Measurements from ENCODE around the gene PRX. TPM values are rescaled to one million over a fixed set of nuclear protein-coding genes. Genes with fewer than 3 reads are reported as not detected.

Gene PRX
- total and polyA plus RNA-seq, 2 experiments from 2014 or later, result 0.54 to 3.8 TPM

DNA sequence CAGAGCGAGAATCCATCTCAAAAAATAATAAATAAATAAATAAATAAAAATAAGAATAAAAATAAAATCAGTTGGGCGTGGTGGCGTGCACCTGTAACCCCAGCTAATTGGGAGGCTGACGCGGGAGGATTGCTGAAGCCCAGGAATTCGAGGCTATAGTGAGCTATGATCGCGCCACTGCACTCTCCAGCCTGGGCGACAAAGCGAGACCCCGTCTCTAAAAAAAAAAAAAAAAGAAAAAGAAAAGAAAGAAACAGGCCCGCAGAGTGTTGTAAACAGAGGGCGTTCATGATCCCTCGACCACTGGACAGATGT is 7.2 kb upstream of the PRX start:
- no peaks in the 10 kb centered on the region for H4K20me1 ChIP-seq (ENCODE audit: insufficient read depth)
- 50 to 53% methylated on average over 14 of the region's 14 CpGs for WGBS, 2 experiments (ENCODE audit: low coverage in 1 of 2, low lambda C conversion rate in 2 of 2, missing lambda C conversion rate in 2 of 2)
- no peaks in the 10 kb centered on the region for H3K9me3 ChIP-seq (ENCODE audit: low read depth)
- peak overlapping the region; percentile 98 for H3K4me2 ChIP-seq (ENCODE audit: unreplicated experiment)
- H3K27me3 ChIP-seq (replicated peaks; ENCODE audit: insufficient read depth), result no peaks in the 10 kb centered on the region
- H3K36me3 ChIP-seq (ENCODE audit: low read depth), result peaks cover 9% of the 10 kb centered on the region; the same call in 1 of the 2 replicates
- peak overlapping the region; percentile 74 for H3K4me3 ChIP-seq
- peak overlapping the region; percentile 79 for H2AFZ ChIP-seq
- in situ Hi-C loops (cut with MboI), result no loop called here
- H3F3A ChIP-seq (ENCODE audit: insufficient read depth), result peaks cover 20% of the 10 kb centered on the region
- peak overlapping the region; percentile 92 for H3K27ac ChIP-seq
- peaks cover 26% of the 10 kb centered on the region for H3K4me1 ChIP-seq (ENCODE audit: insufficient read depth)
- DNase-seq, result no peak
- peaks cover 38% of the 10 kb centered on the region for H3K79me2 ChIP-seq (ENCODE audit: insufficient read depth)
- H3K9ac ChIP-seq, result peak overlapping the region; percentile 86
- H3K9me2 ChIP-seq (ENCODE audit: insufficient read depth), result no peaks in the 10 kb centered on the region
- no peak for TF ChIP-seq EZH2 (IDR thresholded peaks at IDR 0.05; ENCODE audit: insufficient read depth, poor library complexity, severe bottlenecking)
- no peak for TF ChIP-seq EZH2phosphoT487 (IDR thresholded peaks at IDR 0.05; ENCODE audit: insufficient read depth, low read depth)

DNA sequence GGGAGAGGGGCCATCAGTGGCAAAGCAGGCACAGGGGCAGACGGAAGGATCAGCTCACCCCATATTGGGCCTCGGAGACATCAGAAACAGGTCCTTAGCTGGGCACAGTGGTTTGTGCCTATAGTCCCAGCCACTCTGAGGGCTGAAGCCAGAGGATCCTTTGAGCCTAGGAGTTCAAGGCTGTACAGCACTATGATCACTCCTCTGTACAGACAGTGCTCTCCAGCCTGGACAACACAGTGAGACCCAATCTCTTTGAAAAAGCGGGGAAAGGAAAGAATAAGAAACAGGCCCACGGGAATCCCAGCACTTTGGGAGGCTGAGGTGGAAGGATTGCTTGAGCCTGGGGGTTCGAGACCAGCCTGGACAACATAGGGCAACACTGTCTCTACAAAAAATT is 6.6 kb upstream of the PRX start:
- 99% methylated on average over 5 of the region's 5 CpGs for WGBS, 2 experiments (ENCODE audit: low coverage in 1 of 2, low lambda C conversion rate in 2 of 2, missing lambda C conversion rate in 2 of 2)
- DNase-seq, result no peak
- H3K4me1 ChIP-seq (ENCODE audit: insufficient read depth), result peaks cover 26% of the 10 kb centered on the region
- no peaks in the 10 kb centered on the region for H3K27me3 ChIP-seq (replicated peaks; ENCODE audit: insufficient read depth)
- no peak overlapping the region for H3K9ac ChIP-seq
- TF ChIP-seq EZH2 (IDR thresholded peaks at IDR 0.05; ENCODE audit: insufficient read depth, poor library complexity, severe bottlenecking) (no peak), EZH2phosphoT487 (IDR thresholded peaks at IDR 0.05; ENCODE audit: insufficient read depth, low read depth) (no peak)
- peaks cover 9% of the 10 kb centered on the region; the same call in 1 of the 2 replicates for H3K36me3 ChIP-seq (ENCODE audit: low read depth)
- H4K20me1 ChIP-seq (ENCODE audit: insufficient read depth), result no peaks in the 10 kb centered on the region
- H3K4me2 ChIP-seq (ENCODE audit: unreplicated experiment), result no peak overlapping the region
- peaks cover 18% of the 10 kb centered on the region for H3F3A ChIP-seq (ENCODE audit: insufficient read depth)
- H3K27ac ChIP-seq, result no peak overlapping the region
- peaks cover 33% of the 10 kb centered on the region for H3K79me2 ChIP-seq (ENCODE audit: insufficient read depth)
- H3K4me3 ChIP-seq, result no peak overlapping the region
- H3K9me2 ChIP-seq (ENCODE audit: insufficient read depth), result no peaks in the 10 kb centered on the region
- no peak overlapping the region for H2AFZ ChIP-seq
- in situ Hi-C loops (cut with MboI), result no loop called here
- no peaks in the 10 kb centered on the region for H3K9me3 ChIP-seq (ENCODE audit: low read depth)

DNA sequence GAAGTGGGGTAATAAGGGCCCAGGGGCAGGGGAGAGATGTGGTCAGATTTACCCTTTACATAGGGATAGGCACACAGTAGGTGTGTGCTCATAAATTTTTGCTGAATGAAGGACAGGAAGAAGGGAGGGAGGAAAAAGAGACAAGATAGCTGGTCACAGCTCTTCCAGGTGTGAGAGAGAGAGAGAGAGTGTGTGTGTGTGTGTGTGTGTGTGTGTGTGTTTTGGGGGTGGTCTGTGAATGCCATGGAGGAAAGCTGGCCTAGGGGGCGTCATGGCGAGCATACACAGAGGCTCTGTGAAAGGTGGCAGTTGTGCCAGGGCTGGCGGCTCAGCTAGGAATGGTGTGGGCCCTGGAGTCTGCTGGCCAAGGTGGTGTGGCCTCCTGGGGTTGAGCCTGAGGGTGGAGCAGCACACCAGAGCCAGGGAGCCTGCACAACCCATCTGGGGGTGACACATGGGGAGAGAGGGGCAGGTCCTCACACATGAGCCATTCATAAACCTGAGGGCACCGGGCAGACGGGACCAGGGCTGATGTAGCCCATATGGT is 6.0 kb upstream of the PRX start:
- no peak overlapping the region for H3K9ac ChIP-seq
- no peak overlapping the region for H2AFZ ChIP-seq
- DNase-seq, result no peak
- H3K4me3 ChIP-seq, result no peak overlapping the region
- H3K4me1 ChIP-seq (ENCODE audit: insufficient read depth), result peaks cover 26% of the 10 kb centered on the region
- no peaks in the 10 kb centered on the region for H3K9me3 ChIP-seq (ENCODE audit: low read depth)
- WGBS, 2 experiments (ENCODE audit: low coverage in 1 of 2, low lambda C conversion rate in 2 of 2, missing lambda C conversion rate in 2 of 2), result 63 to 71% methylated on average over 5 of the region's 5 CpGs
- H3K27ac ChIP-seq, result no peak overlapping the region
- peaks cover 9% of the 10 kb centered on the region; the same call in 1 of the 2 replicates for H3K36me3 ChIP-seq (ENCODE audit: low read depth)
- in situ Hi-C loops (cut with MboI), result no loop called here
- TF ChIP-seq EZH2 (IDR thresholded peaks at IDR 0.05; ENCODE audit: insufficient read depth, poor library complexity, severe bottlenecking), result no peak
- no peak for TF ChIP-seq EZH2phosphoT487 (IDR thresholded peaks at IDR 0.05; ENCODE audit: insufficient read depth, low read depth)
- no peaks in the 10 kb centered on the region for H3K27me3 ChIP-seq (replicated peaks; ENCODE audit: insufficient read depth)
- peaks cover 13% of the 10 kb centered on the region for H3F3A ChIP-seq (ENCODE audit: insufficient read depth)
- no peaks in the 10 kb centered on the region for H4K20me1 ChIP-seq (ENCODE audit: insufficient read depth)
- peaks cover 27% of the 10 kb centered on the region for H3K79me2 ChIP-seq (ENCODE audit: insufficient read depth)
- H3K4me2 ChIP-seq (ENCODE audit: unreplicated experiment), result no peak overlapping the region
- H3K9me2 ChIP-seq (ENCODE audit: insufficient read depth), result no peaks in the 10 kb centered on the region

DNA sequence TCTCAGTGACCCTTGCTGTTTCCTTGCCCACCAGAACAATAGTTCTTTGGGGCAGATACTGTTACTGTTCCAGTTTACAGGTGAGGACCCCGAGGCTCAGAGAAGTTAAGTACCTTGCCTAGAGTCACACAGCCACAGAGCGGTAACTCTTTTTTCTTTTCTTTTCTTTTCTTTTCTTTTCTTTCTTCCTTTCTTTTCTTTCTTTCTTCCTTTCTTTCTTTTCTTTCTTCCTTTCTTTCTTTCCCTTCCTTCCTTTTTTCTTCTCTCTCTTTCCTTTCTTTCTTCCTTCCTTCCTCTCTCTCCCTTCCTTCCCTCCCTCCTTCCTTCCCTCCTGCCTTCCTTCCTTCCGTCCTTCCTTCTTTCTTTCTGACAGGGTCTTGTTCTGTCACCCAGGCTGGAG is 4.9 kb upstream of the PRX start:
- DNase-seq, result no peak
- H3K9ac ChIP-seq, result no peak overlapping the region
- peaks cover 18% of the 10 kb centered on the region for H3K4me1 ChIP-seq (ENCODE audit: insufficient read depth)
- H3K27me3 ChIP-seq (replicated peaks; ENCODE audit: insufficient read depth), result no peaks in the 10 kb centered on the region
- no peak overlapping the region for H3K27ac ChIP-seq
- WGBS, 2 experiments (ENCODE audit: low coverage in 1 of 2, low lambda C conversion rate in 2 of 2, missing lambda C conversion rate in 2 of 2), result 80 to 83% methylated on average over 3 of the region's 3 CpGs
- no peak for TF ChIP-seq EZH2 (IDR thresholded peaks at IDR 0.05; ENCODE audit: insufficient read depth, poor library complexity, severe bottlenecking)
- TF ChIP-seq EZH2phosphoT487 (IDR thresholded peaks at IDR 0.05; ENCODE audit: insufficient read depth, low read depth), result no peak
- H3K9me2 ChIP-seq (ENCODE audit: insufficient read depth), result no peaks in the 10 kb centered on the region
- H3K4me3 ChIP-seq, result no peak overlapping the region
- H3K9me3 ChIP-seq (ENCODE audit: low read depth), result no peaks in the 10 kb centered on the region
- no peak overlapping the region for H2AFZ ChIP-seq
- in situ Hi-C loops (cut with MboI), result no loop called here
- peaks cover 8% of the 10 kb centered on the region; the same call in 1 of the 2 replicates for H3K36me3 ChIP-seq (ENCODE audit: low read depth)
- peaks cover 13% of the 10 kb centered on the region for H3F3A ChIP-seq (ENCODE audit: insufficient read depth)
- peaks cover 16% of the 10 kb centered on the region for H3K79me2 ChIP-seq (ENCODE audit: insufficient read depth)
- H4K20me1 ChIP-seq (ENCODE audit: insufficient read depth), result no peaks in the 10 kb centered on the region
- no peak overlapping the region for H3K4me2 ChIP-seq (ENCODE audit: unreplicated experiment)

DNA sequence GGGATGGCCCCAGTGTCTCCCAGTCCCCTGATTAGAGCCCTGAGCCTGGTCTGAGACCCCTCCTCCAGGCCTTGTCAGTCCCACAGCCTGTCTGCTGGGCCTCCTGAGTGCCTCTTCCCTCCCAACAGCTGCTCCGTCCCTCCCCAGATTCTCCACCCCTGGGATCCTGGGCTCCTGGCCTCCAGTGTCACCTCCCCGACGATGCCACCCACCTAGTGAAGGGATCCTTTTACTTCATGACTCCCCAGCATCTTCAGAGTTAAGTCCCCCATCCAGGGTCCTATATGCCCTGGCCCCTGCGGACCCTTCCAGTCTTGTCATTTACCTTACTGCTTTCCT is 4.4 kb upstream of the PRX start:
- H3K4me1 ChIP-seq (ENCODE audit: insufficient read depth), result peaks cover 14% of the 10 kb centered on the region
- no peak overlapping the region for H3K27ac ChIP-seq
- H3K9me2 ChIP-seq (ENCODE audit: insufficient read depth), result no peaks in the 10 kb centered on the region
- H3F3A ChIP-seq (ENCODE audit: insufficient read depth), result peaks cover 13% of the 10 kb centered on the region
- H3K4me2 ChIP-seq (ENCODE audit: unreplicated experiment), result no peak overlapping the region
- no peaks in the 10 kb centered on the region for H3K9me3 ChIP-seq (ENCODE audit: low read depth)
- TF ChIP-seq EZH2phosphoT487 (IDR thresholded peaks at IDR 0.05; ENCODE audit: insufficient read depth, low read depth), result no peak
- no peak for TF ChIP-seq EZH2 (IDR thresholded peaks at IDR 0.05; ENCODE audit: insufficient read depth, poor library complexity, severe bottlenecking)
- no peaks in the 10 kb centered on the region for H4K20me1 ChIP-seq (ENCODE audit: insufficient read depth)
- no peaks in the 10 kb centered on the region for H3K27me3 ChIP-seq (replicated peaks; ENCODE audit: insufficient read depth)
- no peak overlapping the region for H3K9ac ChIP-seq
- H2AFZ ChIP-seq, result peak overlapping the region; percentile 68
- H3K36me3 ChIP-seq (ENCODE audit: low read depth), result peaks cover 5% of the 10 kb centered on the region; the same call in 1 of the 2 replicates
- WGBS, 2 experiments (ENCODE audit: low coverage in 1 of 2, low lambda C conversion rate in 2 of 2, missing lambda C conversion rate in 2 of 2), result 86 to 87% methylated on average over 4 of the region's 4 CpGs
- in situ Hi-C loops (cut with MboI), result no loop called here
- DNase-seq, result no peak
- peaks cover 12% of the 10 kb centered on the region for H3K79me2 ChIP-seq (ENCODE audit: insufficient read depth)
- no peak overlapping the region for H3K4me3 ChIP-seq
